Transverse colon (tissue), 3 donors: ENCODE data around the gene SIK3.

ENCODE experiments used
- EP300 ChIP-seq: sonication (generic); formaldehyde crosslinking; IDR thresholded peaks from one replicate; pipeline ENCODE4 v1.6.1; 2017; ENCODE audit warnings: antibody characterized with exemption, low read depth
- POLR2A ChIP-seq: fragments of 450-650 bp; IDR thresholded peaks from one replicate; pipeline ENCODE4 v1.6.1; 2016; ENCODE audit warnings: antibody characterized with exemption, mild to moderate bottlenecking, moderate library complexity
- TF ChIP-seq, protein P1 (sequence below), 5 experiments: fragments of 200-600 bp in 3 of 5; fragments of 450-650 bp in 2 of 5; sonication (generic) in 3 of 5; IDR thresholded peaks; 1 replicate in 2 of 5; 2 replicates in 3 of 5; pipeline ENCODE4 v1.5.1; 2016 to 2017; ENCODE audit warnings: antibody characterized with exemption in 5 of 5, inconsistent platforms in 3 of 5, mild to moderate bottlenecking in 2 of 5, moderate library complexity in 1 of 5

GRCh38 chr11:116990061-116990473 is 108.2 kb downstream of the SIK3 start:
- TF ChIP-seq, protein P1, sequence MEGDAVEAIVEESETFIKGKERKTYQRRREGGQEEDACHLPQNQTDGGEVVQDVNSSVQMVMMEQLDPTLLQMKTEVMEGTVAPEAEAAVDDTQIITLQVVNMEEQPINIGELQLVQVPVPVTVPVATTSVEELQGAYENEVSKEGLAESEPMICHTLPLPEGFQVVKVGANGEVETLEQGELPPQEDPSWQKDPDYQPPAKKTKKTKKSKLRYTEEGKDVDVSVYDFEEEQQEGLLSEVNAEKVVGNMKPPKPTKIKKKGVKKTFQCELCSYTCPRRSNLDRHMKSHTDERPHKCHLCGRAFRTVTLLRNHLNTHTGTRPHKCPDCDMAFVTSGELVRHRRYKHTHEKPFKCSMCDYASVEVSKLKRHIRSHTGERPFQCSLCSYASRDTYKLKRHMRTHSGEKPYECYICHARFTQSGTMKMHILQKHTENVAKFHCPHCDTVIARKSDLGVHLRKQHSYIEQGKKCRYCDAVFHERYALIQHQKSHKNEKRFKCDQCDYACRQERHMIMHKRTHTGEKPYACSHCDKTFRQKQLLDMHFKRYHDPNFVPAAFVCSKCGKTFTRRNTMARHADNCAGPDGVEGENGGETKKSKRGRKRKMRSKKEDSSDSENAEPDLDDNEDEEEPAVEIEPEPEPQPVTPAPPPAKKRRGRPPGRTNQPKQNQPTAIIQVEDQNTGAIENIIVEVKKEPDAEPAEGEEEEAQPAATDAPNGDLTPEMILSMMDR (IDR thresholded peaks at IDR 0.05), result no peak
- TF ChIP-seq POLR2A, result no peak
- no peak for TF ChIP-seq EP300
